ENCODE results near the gene KCNQ2.

DNA sequence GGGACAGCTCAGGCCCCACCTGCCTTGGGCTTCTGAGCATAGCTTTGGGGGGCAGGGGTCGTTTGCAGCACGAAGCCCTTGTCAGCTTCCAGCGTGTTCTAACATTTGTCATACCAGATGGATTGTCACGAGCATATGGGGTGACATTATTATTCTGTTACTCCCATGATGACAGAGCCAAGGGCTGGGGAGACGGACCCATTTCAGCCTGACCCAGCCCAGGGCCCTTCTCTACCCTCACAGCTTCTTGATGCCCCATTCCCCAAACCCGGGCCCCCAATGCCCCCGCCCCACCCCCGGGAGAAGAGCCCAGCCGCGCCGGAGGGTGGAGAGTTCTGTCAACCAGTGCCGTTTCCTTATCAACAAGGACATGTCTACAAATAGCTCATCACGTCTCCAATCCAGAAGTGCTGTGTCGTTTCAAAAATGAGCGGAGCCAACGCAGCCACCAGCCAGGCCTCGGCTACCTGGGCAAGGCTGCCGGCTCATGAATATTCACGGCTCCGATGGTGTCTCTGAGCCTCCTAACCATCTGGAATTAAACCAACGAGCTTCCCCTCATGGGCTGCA, 101.8 kb downstream of the KCNQ2 start:
- TF ChIP-seq, protein P1, sequence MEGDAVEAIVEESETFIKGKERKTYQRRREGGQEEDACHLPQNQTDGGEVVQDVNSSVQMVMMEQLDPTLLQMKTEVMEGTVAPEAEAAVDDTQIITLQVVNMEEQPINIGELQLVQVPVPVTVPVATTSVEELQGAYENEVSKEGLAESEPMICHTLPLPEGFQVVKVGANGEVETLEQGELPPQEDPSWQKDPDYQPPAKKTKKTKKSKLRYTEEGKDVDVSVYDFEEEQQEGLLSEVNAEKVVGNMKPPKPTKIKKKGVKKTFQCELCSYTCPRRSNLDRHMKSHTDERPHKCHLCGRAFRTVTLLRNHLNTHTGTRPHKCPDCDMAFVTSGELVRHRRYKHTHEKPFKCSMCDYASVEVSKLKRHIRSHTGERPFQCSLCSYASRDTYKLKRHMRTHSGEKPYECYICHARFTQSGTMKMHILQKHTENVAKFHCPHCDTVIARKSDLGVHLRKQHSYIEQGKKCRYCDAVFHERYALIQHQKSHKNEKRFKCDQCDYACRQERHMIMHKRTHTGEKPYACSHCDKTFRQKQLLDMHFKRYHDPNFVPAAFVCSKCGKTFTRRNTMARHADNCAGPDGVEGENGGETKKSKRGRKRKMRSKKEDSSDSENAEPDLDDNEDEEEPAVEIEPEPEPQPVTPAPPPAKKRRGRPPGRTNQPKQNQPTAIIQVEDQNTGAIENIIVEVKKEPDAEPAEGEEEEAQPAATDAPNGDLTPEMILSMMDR (IDR thresholded peaks at IDR 0.05): no peak
- TF ChIP-seq POLR2A (IDR thresholded peaks at IDR 0.05): no peak

Measured in adrenal gland (tissue), 5 donors.